AG09319 (cell line): ENCODE data around the gene SLC30A5.

Experiments
- DNase-seq: peaks from one replicate; pipeline ENCODE4 v3.0.0-alpha.2; 2010; ENCODE audit warnings: low read depth; ENCODE audit errors: extremely low read depth
- CTCF ChIP-seq: IDR thresholded peaks from 2 replicates; pipeline ENCODE4 v1.5.1; 2011; ENCODE audit warnings: low read depth, mild to moderate bottlenecking, inconsistent platforms, low read length, moderate library complexity

SLC30A5 gene

DNA sequence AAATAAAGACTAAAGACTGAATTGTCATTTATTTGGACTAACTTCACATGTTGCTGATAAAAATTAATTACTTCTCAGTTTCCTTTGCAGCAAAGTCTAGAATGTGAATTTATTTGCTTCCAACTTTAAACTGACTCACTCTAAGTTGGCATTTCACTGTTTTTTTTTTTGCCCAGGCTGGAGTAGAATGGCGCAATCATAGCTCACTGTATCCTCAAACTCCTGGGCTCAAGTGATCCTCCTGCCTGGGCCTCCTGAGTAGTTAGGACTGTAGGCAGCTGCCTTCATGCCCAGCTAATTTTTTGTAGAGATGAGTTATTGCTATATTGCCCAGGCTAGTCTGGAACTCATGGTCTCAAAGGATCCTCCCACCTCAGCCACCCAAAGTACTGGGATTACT lies 76.7 kb downstream of the SLC30A5 start:
- TF ChIP-seq CTCF, result no peak
- DNase-seq, result no peak

DNA sequence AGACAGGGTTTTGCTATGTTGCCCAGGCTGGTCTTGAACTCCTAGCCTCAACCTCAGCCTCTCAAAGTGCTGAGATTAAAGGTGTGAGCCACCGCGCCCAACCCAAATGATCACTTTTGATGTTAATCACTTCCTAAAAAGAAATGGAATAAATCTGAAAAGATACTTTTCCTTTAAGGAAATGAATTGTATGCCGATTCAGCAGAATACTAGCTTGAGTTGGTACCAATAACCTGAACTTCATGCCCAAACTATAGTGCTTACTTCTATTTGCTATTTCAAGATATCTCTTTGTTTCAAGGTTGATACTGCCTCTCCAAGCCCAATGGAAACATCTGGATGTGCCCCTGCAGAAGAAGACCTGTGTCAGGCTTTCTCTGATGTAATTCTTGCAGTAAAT lies 77.2 kb downstream of the SLC30A5 start:
- DNase-seq, result no peak
- no peak for TF ChIP-seq CTCF
